OCI-LY1 (cell line): Measurements from ENCODE around the gene SHH.

Experiments used
- H2AFZ ChIP-seq: fragments of 200-600 bp; sonication (generic), shearing (Covaris generic); 2 replicates; pipeline ENCODE4 v1.6.0; 2014; ENCODE audit warnings: antibody characterized with exemption, mild to moderate bottlenecking, low read length
- H3F3A ChIP-seq: fragments of 200-600 bp; sonication (generic), shearing (Covaris generic); 2 replicates; pipeline ENCODE4 v1.6.0; 2014; ENCODE audit warnings: mild to moderate bottlenecking, antibody characterized with exemption, low read length, moderate library complexity; ENCODE audit not compliant: insufficient read depth
- H3K27ac ChIP-seq: fragments of 200-600 bp; sonication (generic); 2 replicates; pipeline ENCODE4 v1.5.1; 2014; ENCODE audit warnings: low read length, mixed run types, mild to moderate bottlenecking, low read depth; ENCODE audit not compliant: poor library complexity, severe bottlenecking
- H3K27me3 ChIP-seq: fragments of 200-600 bp; sonication (generic); 2 replicates; pipeline ENCODE4 v1.6.0; 2014; ENCODE audit warnings: antibody characterized with exemption, mild to moderate bottlenecking, low read length, moderate library complexity; ENCODE audit not compliant: insufficient read depth
- H3K36me3 ChIP-seq: fragments of 200-600 bp; sonication (generic); 2 replicates; pipeline ENCODE4 v1.6.1; 2014; ENCODE audit warnings: mild to moderate bottlenecking, antibody characterized with exemption, low read length, moderate library complexity, mixed read lengths; ENCODE audit not compliant: insufficient read depth
- H3K4me1 ChIP-seq: fragments of 200-600 bp; sonication (generic); 2 replicates; pipeline ENCODE4 v1.5.1; 2014; ENCODE audit warnings: mild to moderate bottlenecking, low read length, moderate library complexity; ENCODE audit not compliant: insufficient read depth, severe bottlenecking
- H3K4me2 ChIP-seq: fragments of 200-600 bp; sonication (generic), shearing (Covaris generic); 2 replicates; pipeline ENCODE4 v1.6.1; 2014; ENCODE audit warnings: low read length
- H3K4me3 ChIP-seq: fragments of 200-600 bp; sonication (generic); 2 replicates; pipeline ENCODE4 v1.5.1; 2014; ENCODE audit warnings: low read length, low read depth, mild to moderate bottlenecking, mixed read lengths; ENCODE audit not compliant: poor library complexity, severe bottlenecking
- H3K79me2 ChIP-seq: fragments of 200-600 bp; shearing (Covaris generic); 2 replicates; pipeline ENCODE4 v1.6.1; 2016; ENCODE audit warnings: mixed run types, low read length, mixed read lengths; ENCODE audit not compliant: insufficient read depth
- H3K9ac ChIP-seq: fragments of 200-600 bp; sonication (generic), shearing (Covaris generic); 2 replicates; pipeline ENCODE4 v1.6.1; 2014; ENCODE audit warnings: mild to moderate bottlenecking, low read length, mixed read lengths
- H3K9me2 ChIP-seq: fragments of 200-600 bp; sonication (generic), shearing (Covaris generic); 2 replicates; pipeline ENCODE4 v1.6.1; 2014; ENCODE audit warnings: low read depth, mild to moderate bottlenecking, low read length, mixed read lengths
- H3K9me3 ChIP-seq: fragments of 200-600 bp; shearing (Covaris generic); 2 replicates; pipeline ENCODE4 v1.6.1; 2014; ENCODE audit warnings: low read length, mixed read lengths
- H4K20me1 ChIP-seq: fragments of 200-600 bp; sonication (generic), shearing (Covaris generic); 2 replicates; pipeline ENCODE4 v1.6.0; 2016; ENCODE audit warnings: mild to moderate bottlenecking, low read length; ENCODE audit not compliant: insufficient read depth
- CTCF ChIP-seq: fragments of 200-600 bp; sonication (generic), shearing (Covaris generic); IDR thresholded peaks from 2 replicates; pipeline ENCODE4 v1.5.1; 2017; ENCODE audit warnings: mild to moderate bottlenecking, antibody characterized with exemption, low read length, moderate library complexity, mixed read lengths
- EZH2 ChIP-seq: fragments of 200-600 bp; sonication (generic), shearing (Covaris generic); IDR thresholded peaks from 2 replicates; pipeline ENCODE4 v1.8.0; 2017; ENCODE audit warnings: borderline replicate concordance, mixed run types, mild to moderate bottlenecking, antibody characterized with exemption, low read length, moderate library complexity, mixed read lengths

The SHH gene

GRCh38 chr7:155789001-155789725, 23.1 kb downstream of the SHH start:
- Histone ChIP-seq H3K4me1 (no peaks in the 10 kb centered on the region), H3F3A (0 out of 2 replicates have a peak, but pooled peaks cover 5% of the 10 kb centered on the region), H3K27ac (no peak overlapping the region), H3K79me2 (no peaks in the 10 kb centered on the region), H3K9me3 (no peaks in the 10 kb centered on the region), H3K27me3 (no peaks in the 10 kb centered on the region), H3K4me3 (no peak overlapping the region), H3K4me2 (no peak overlapping the region), H3K9me2 (no peaks in the 10 kb centered on the region), H3K36me3 (peaks cover under 1% of the 10 kb centered on the region; the same call in 1 of the 2 replicates), H3K9ac (no peak overlapping the region), H2AFZ (no peak overlapping the region), H4K20me1 (no peaks in the 10 kb centered on the region)
- TF ChIP-seq CTCF: no peak
- no peak for TF ChIP-seq EZH2

- Histone ChIP-seq H3K4me1 (no peaks in the 10 kb centered on the region), H3F3A (0 out of 2 replicates have a peak, but pooled peaks cover 5% of the 10 kb centered on the region), H3K9me2 (no peaks in the 10 kb centered on the region), H3K27me3 (no peaks in the 10 kb centered on the region), H3K79me2 (no peaks in the 10 kb centered on the region), H3K9me3 (no peaks in the 10 kb centered on the region), H2AFZ (no peak overlapping the region), H3K4me3 (no peak overlapping the region), H3K4me2 (no peak overlapping the region), H3K9ac (no peak overlapping the region), H3K36me3 (peaks cover 6% of the 10 kb centered on the region), H3K27ac (no peak overlapping the region), H4K20me1 (no peaks in the 10 kb centered on the region)
- TF ChIP-seq CTCF (no peak), EZH2 (no peak)
Measured at GRCh38 chr7:155788616-155789000, 23.7 kb downstream of the SHH start.

- Histone ChIP-seq H3K9ac (no peak overlapping the region), H3K27me3 (no peaks in the 10 kb centered on the region), H3F3A (0 out of 2 replicates have a peak, but pooled peaks cover 5% of the 10 kb centered on the region), H2AFZ (no peak overlapping the region), H3K27ac (no peak overlapping the region), H3K79me2 (no peaks in the 10 kb centered on the region), H3K9me2 (no peaks in the 10 kb centered on the region), H3K4me3 (no peak overlapping the region), H3K9me3 (no peaks in the 10 kb centered on the region), H3K4me1 (no peaks in the 10 kb centered on the region), H3K4me2 (no peak overlapping the region), H4K20me1 (no peaks in the 10 kb centered on the region), H3K36me3 (peaks cover 19% of the 10 kb centered on the region)
- no peak for TF ChIP-seq EZH2
- TF ChIP-seq CTCF: no peak
Measured at GRCh38 chr7:155787171-155787851, 25.0 kb downstream of the SHH start.
